RWPE2 (cell line): Measurements from ENCODE around the gene DNAJC2.

ENCODE experiments used
- ATAC-seq: fragments of 200-7000 bp; cut with Tn5 transposase; 3 replicates; pipeline ENCODE4 v1.9.1; 2021; ENCODE audit warnings: low read depth
- DNase-seq: peaks from one replicate; pipeline ENCODE4 v3.0.0-alpha.2; 2020; ENCODE audit warnings: low spot score
- H3K27ac ChIP-seq: fragments of 450-650 bp; 2 replicates; pipeline ENCODE4 v1.5.1; 2017; ENCODE audit warnings: mild to moderate bottlenecking; ENCODE audit not compliant: poor library complexity, severe bottlenecking
- H3K27me3 ChIP-seq: fragments of 250-450 bp; sonication (Bioruptor Pico); 2 replicates; pipeline ENCODE4 v1.5.1; 2021; ENCODE audit warnings: mild to moderate bottlenecking, moderate library complexity; ENCODE audit not compliant: insufficient read depth, poor library complexity, severe bottlenecking
- H3K36me3 ChIP-seq: fragments of 250-450 bp; sonication (Bioruptor Pico); 2 replicates; pipeline ENCODE4 v1.5.1; 2020; ENCODE audit warnings: low read depth, mild to moderate bottlenecking, moderate library complexity
- H3K4me1 ChIP-seq: fragments of 250-450 bp; sonication (Bioruptor Pico); 2 replicates; pipeline ENCODE4 v1.5.1; 2021; ENCODE audit warnings: mild to moderate bottlenecking, moderate library complexity; ENCODE audit not compliant: insufficient read depth, poor library complexity, severe bottlenecking
- H3K4me3 ChIP-seq: fragments of 250-450 bp; sonication (Bioruptor Pico); 2 replicates; pipeline ENCODE4 v1.5.1; 2021; ENCODE audit warnings: mild to moderate bottlenecking, moderate library complexity; ENCODE audit not compliant: severe bottlenecking
- H3K9me3 ChIP-seq: fragments of 250-450 bp; sonication (Bioruptor Pico); 2 replicates; pipeline ENCODE4 v1.5.1; 2021; ENCODE audit warnings: mild to moderate bottlenecking, moderate library complexity; ENCODE audit not compliant: severe bottlenecking
- CTCF ChIP-seq: fragments of 450-650 bp; IDR thresholded peaks from one replicate; pipeline ENCODE4 v1.5.1; 2017; ENCODE audit warnings: mild to moderate bottlenecking, moderate library complexity; ENCODE audit not compliant: poor library complexity, severe bottlenecking

DNAJC2 gene

GRCh38 chr7:103344453-103345149 is at the start of gene DNAJC2:
TSS of gene DNAJC2 (minus strand) at chr7:103344767. CDS start at chr7:103344622, 145 bp downstream.
- peak; percentile 86 for DNase-seq

GRCh38 chr7:103391976-103392375 is 47.4 kb upstream of the DNAJC2 start:
- DNase-seq (no peak), ATAC-seq (no peak)
- no peak for TF ChIP-seq CTCF
- H3K27me3 ChIP-seq: no peaks in the 10 kb centered on the region
- no peaks in the 10 kb centered on the region for H3K36me3 ChIP-seq
- H3K4me1 ChIP-seq: no peaks in the 10 kb centered on the region
- no peak overlapping the region for H3K4me3 ChIP-seq
- H3K9me3 ChIP-seq: no peaks in the 10 kb centered on the region
- H3K27ac ChIP-seq: no peak overlapping the region

More at GRCh38 chr7:103344453-103345149, at the start of gene DNAJC2:
- peaks cover 2% of the 10 kb centered on the region for H3K9me3 ChIP-seq
- no peak for TF ChIP-seq CTCF
- H3K27me3 ChIP-seq: no peaks in the 10 kb centered on the region
- peak within 1 kb of the TSS; percentile 61 for H3K27ac ChIP-seq
- H3K4me1 ChIP-seq: peaks cover 23% of the 10 kb centered on the region
- H3K36me3 ChIP-seq: peaks cover 40% of the 10 kb centered on the region
- peak within 1 kb of the TSS; percentile 76 for H3K4me3 ChIP-seq
- peak; percentile 87 for ATAC-seq

- no peak for DNase-seq
- TF ChIP-seq CTCF: no peak
- Histone ChIP-seq H3K27ac (no peak overlapping the region), H3K4me1 (no peaks in the 10 kb centered on the region), H3K9me3 (no peaks in the 10 kb centered on the region), H3K27me3 (no peaks in the 10 kb centered on the region), H3K36me3 (no peaks in the 10 kb centered on the region), H3K4me3 (no peak overlapping the region)
- ATAC-seq: no peak
Measured at GRCh38 chr7:103391150-103391549, 46.6 kb upstream of the DNAJC2 start.

GRCh38 chr7:103389263-103389662 is 44.7 kb upstream of the DNAJC2 start:
- H3K36me3 ChIP-seq: no peaks in the 10 kb centered on the region
- TF ChIP-seq CTCF: no peak
- ATAC-seq: no peak
- H3K27ac ChIP-seq: no peak overlapping the region
- H3K27me3 ChIP-seq: no peaks in the 10 kb centered on the region
- no peak for DNase-seq
- H3K4me3 ChIP-seq: no peak overlapping the region
- no peaks in the 10 kb centered on the region for H3K9me3 ChIP-seq
- H3K4me1 ChIP-seq: no peaks in the 10 kb centered on the region

GRCh38 chr7:103388469-103389140 is 44.0 kb upstream of the DNAJC2 start:
- no peaks in the 10 kb centered on the region for H3K36me3 ChIP-seq
- no peak for TF ChIP-seq CTCF
- H3K4me3 ChIP-seq: no peak overlapping the region
- ATAC-seq (no peak), DNase-seq (no peak)
- H3K9me3 ChIP-seq: no peaks in the 10 kb centered on the region
- no peak overlapping the region for H3K27ac ChIP-seq
- H3K4me1 ChIP-seq: no peaks in the 10 kb centered on the region
- H3K27me3 ChIP-seq: no peaks in the 10 kb centered on the region
